ENCODE data around the gene ZNF529. TPM values are rescaled to one million over a fixed set of nuclear protein-coding genes. Genes with fewer than 3 reads are reported as not detected.

ZNF529 gene
- total RNA-seq, 1 donor from 2014 or later = 16.2 TPM

DNA sequence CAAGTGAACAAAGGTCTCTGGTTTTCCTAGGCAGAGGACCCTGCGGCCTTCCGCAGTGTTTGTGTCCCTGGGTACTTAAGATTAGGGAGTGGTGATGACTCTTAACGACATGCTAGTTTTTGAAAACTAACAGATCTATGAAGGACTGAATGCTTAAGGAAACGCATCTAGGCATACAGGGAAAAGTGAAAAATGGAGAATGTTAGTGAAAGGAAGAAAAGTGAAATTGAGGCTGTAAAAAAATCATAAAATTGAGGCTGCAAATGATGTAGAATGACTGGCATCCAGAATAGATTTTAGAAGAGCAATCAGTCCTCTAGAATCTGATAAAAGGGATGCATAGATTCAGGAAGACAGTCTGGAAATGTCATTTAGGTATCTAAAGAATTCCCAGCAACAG is 48.5 kb downstream of the ZNF529 start:
- no peak overlapping the region for H3K9ac ChIP-seq (ENCODE audit: low read depth in 1 of 3, low read length in 3 of 3)
- peaks cover 2 to 7% (median 3%) of the 10 kb centered on the region in 3 donors for H3K9me3 ChIP-seq (ENCODE audit: control insufficient read depth in 3 of 3, low read length in 3 of 3)
- H3K27me3 ChIP-seq (ENCODE audit: control insufficient read depth in 3 of 3, insufficient read depth in 3 of 3, low read length in 3 of 3) = no peaks in the 10 kb centered on the region
- H3K36me3 ChIP-seq (ENCODE audit: control insufficient read depth in 3 of 3, insufficient read depth in 3 of 3, low read length in 3 of 3) = peaks cover 20 to 30% (median 21%) of the 10 kb centered on the region in 3 donors
- no peak overlapping the region for H3K27ac ChIP-seq (ENCODE audit: low read depth, low read length)
- H3K4me1 ChIP-seq (ENCODE audit: control insufficient read depth in 3 of 3, insufficient read depth in 3 of 3, low read length in 3 of 3) = peaks cover 7 to 19% (median 11%) of the 10 kb centered on the region in 3 donors
- H3K4me3 ChIP-seq (ENCODE audit: low read length in 3 of 3) = peak overlapping the region in 1 of 3 donors; percentile 23

DNA sequence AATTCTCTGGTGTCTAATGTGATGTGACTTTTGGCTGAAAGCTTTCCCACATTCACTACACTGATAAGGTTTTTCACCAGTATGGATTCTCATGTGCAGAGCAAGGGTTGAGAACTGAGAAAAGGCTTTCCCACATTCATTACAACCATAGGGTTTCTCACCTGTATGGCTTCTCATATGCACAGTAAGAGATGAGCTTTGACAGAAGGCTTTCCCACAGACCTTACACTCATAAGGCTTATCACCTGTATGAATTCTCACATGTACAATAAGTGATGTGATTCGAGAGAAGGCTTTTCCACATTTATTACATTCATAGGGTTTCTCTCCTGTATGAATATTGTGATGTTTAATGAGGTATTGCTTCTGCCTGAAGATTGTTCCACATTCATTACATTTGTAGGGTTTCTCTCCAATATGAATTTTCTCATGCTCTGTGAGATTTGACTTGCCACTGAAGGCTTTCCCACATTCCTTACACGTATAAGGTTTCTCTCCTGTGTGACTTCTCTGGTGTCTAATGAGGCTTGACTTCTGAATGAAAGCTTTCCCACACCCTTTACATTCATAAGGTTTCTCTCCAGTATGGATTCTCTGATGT is 59.0 kb downstream of the ZNF529 start:
- no peak overlapping the region for H3K27ac ChIP-seq (ENCODE audit: low read depth, low read length)
- peak overlapping the region in 2 of 3 donors; percentile 1 to 18 for H3K4me3 ChIP-seq (ENCODE audit: low read length in 3 of 3)
- no peak overlapping the region for H3K9ac ChIP-seq (ENCODE audit: low read depth in 1 of 3, low read length in 3 of 3)
- no peaks in the 10 kb centered on the region for H3K4me1 ChIP-seq (ENCODE audit: control insufficient read depth in 3 of 3, insufficient read depth in 3 of 3, low read length in 3 of 3)
- no peaks in the 10 kb centered on the region for H3K27me3 ChIP-seq (ENCODE audit: control insufficient read depth in 3 of 3, insufficient read depth in 3 of 3, low read length in 3 of 3)
- peaks cover 25 to 60% (median 34%) of the 10 kb centered on the region in 3 donors for H3K9me3 ChIP-seq (ENCODE audit: control insufficient read depth in 3 of 3, low read length in 3 of 3)
- H3K36me3 ChIP-seq (ENCODE audit: control insufficient read depth in 3 of 3, insufficient read depth in 3 of 3, low read length in 3 of 3) = peaks cover 39 to 53% (median 48%) of the 10 kb centered on the region in 3 donors

DNA sequence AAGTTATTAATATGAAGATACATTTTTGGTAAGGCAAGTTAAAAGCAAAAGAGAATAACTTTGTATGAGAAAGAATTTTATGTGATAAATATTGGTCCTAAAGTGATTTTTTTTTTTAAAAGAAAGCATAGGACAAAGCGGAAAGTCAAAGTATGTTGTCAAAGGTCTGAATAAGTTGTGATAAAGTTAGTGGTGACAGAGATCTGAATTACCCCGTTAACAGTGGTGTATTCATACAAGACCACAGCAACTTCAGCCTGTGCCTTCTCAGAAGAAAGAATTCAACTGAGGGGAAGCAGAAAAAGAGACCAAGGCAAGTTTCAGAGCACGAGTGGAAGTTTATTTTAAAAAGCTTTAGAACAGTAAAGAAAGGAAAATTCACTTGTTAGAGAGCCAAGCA is 64.8 kb downstream of the ZNF529 start:
- H3K4me3 ChIP-seq (ENCODE audit: low read length in 3 of 3) = no peak overlapping the region
- H3K4me1 ChIP-seq (ENCODE audit: control insufficient read depth in 3 of 3, insufficient read depth in 3 of 3, low read length in 3 of 3) = no peaks in the 10 kb centered on the region
- no peak overlapping the region for H3K9ac ChIP-seq (ENCODE audit: low read depth in 1 of 3, low read length in 3 of 3)
- H3K9me3 ChIP-seq (ENCODE audit: control insufficient read depth in 3 of 3, low read length in 3 of 3) = peaks cover 10 to 27% (median 14%) of the 10 kb centered on the region in 3 donors
- peaks cover 2 to 9% (median 6%) of the 10 kb centered on the region in 3 donors for H3K36me3 ChIP-seq (ENCODE audit: control insufficient read depth in 3 of 3, insufficient read depth in 3 of 3, low read length in 3 of 3)
- H3K27me3 ChIP-seq (ENCODE audit: control insufficient read depth in 3 of 3, insufficient read depth in 3 of 3, low read length in 3 of 3) = no peaks in the 10 kb centered on the region
- no peak overlapping the region for H3K27ac ChIP-seq (ENCODE audit: low read depth, low read length)

DNA sequence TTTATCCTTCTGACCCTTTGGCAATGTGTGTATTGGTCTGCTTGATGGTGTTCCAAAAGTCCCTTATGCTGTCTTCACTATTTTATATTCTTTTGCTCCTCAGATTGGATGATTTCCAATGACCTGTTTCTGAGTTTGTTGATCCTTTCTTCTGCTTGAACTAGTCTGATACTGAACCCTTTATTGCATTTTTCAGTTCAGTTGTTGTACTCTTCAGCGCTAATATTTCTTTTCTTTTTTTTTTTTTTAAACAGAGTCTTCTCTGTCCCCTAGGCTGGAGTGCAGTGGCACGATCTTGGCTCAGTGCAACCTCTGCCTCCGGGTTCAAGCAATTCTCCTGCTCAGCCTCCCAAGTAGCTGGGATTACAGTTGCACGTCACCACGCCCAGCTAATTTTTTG is 71.1 kb downstream of the ZNF529 start:
- Histone ChIP-seq H3K4me3 (ENCODE audit: low read length in 3 of 3) (peak overlapping the region in 1 of 3 donors; percentile 14), H3K36me3 (ENCODE audit: control insufficient read depth in 3 of 3, insufficient read depth in 3 of 3, low read length in 3 of 3) (no peaks in the 10 kb centered on the region), H3K27me3 (ENCODE audit: control insufficient read depth in 3 of 3, insufficient read depth in 3 of 3, low read length in 3 of 3) (no peaks in the 10 kb centered on the region), H3K9me3 (ENCODE audit: control insufficient read depth in 3 of 3, low read length in 3 of 3) (peaks cover 20 to 27% (median 21%) of the 10 kb centered on the region in 3 donors), H3K4me1 (ENCODE audit: control insufficient read depth in 3 of 3, insufficient read depth in 3 of 3, low read length in 3 of 3) (no peaks in the 10 kb centered on the region), H3K27ac (ENCODE audit: low read depth, low read length) (no peak overlapping the region), H3K9ac (ENCODE audit: low read depth in 1 of 3, low read length in 3 of 3) (no peak overlapping the region)

DNA sequence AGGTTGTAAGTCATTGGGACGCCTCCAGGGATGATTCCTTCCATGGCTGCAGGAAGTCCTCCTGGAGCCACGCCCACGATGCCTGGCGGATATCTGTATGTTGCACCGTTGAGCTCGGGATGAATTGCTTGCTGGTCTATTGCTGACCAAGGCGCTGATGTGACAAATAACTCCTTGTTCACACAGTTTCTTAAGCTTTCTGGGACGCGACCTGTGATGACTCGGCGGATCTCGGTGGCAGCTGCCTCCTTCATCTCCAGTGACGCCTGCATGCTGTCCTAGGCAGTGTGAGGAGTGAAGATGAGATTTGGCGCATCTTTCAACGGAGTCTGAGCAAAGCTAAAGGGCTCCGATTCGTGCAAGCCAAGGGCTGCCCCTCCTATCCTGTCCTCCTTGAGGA is 76.1 kb downstream of the ZNF529 start:
- H3K9me3 ChIP-seq (ENCODE audit: control insufficient read depth in 3 of 3, low read length in 3 of 3) = peaks cover 9 to 13% (median 12%) of the 10 kb centered on the region in 3 donors
- no peaks in the 10 kb centered on the region for H3K4me1 ChIP-seq (ENCODE audit: control insufficient read depth in 3 of 3, insufficient read depth in 3 of 3, low read length in 3 of 3)
- H3K27ac ChIP-seq (ENCODE audit: low read depth, low read length) = no peak overlapping the region
- H3K9ac ChIP-seq (ENCODE audit: low read depth in 1 of 3, low read length in 3 of 3) = no peak overlapping the region
- H3K27me3 ChIP-seq (ENCODE audit: control insufficient read depth in 3 of 3, insufficient read depth in 3 of 3, low read length in 3 of 3) = no peaks in the 10 kb centered on the region
- H3K4me3 ChIP-seq (ENCODE audit: low read length in 3 of 3) = no peak overlapping the region
- no peaks in the 10 kb centered on the region for H3K36me3 ChIP-seq (ENCODE audit: control insufficient read depth in 3 of 3, insufficient read depth in 3 of 3, low read length in 3 of 3)

Other genes starting within 250 kb of the ZNF529 start
- gene ZFP14, start 194.1 kb downstream of the ZNF529 start, total RNA-seq = 6.8 TPM
- gene ZFP82, start 154.6 kb downstream of the ZNF529 start, total RNA-seq = 17.7 TPM
- gene ZNF566, start 83.7 kb downstream of the ZNF529 start, total RNA-seq = 14.1 TPM
- gene ZNF260, start 45.0 kb downstream of the ZNF529 start, total RNA-seq = 7.3 TPM
- 15.1 TPM for gene ZNF382, start 32.0 kb upstream of the ZNF529 start, total RNA-seq
- 19.8 TPM for gene ZNF461, start 93.5 kb upstream of the ZNF529 start, total RNA-seq
- gene ZNF567, start 114.3 kb upstream of the ZNF529 start, total RNA-seq = 7.3 TPM
- gene ZNF850, start 199.5 kb upstream of the ZNF529 start, total RNA-seq = 3.7 TPM